ENCODE results near the gene INSYN2B. TPM values are rescaled to one million over a fixed set of nuclear protein-coding genes. Genes with fewer than 3 reads are reported as not detected.

The INSYN2B gene
- total RNA-seq, 2 experiments from 2014 or later, result not detected

DNA sequence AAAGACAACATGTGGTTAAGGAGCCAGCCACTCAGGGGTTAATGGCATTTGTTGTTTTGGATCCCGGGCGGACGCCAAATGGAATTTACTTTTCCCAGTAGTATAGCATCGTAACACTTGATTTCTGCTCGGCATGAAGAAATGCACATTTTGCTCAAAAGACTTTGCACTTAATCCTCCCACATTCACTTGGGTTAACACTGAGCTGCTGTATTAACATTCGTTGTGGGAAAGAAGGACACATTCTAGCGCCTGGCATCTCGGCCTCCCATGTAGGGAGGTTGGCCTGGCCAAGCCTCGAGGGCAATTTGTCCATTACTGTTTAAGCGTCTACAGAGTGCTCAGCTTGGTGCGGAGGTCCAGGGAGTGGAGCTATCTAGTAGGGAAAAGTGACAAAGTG is 32.3 kb upstream of the INSYN2B start:
- ChIA-PET POLR2A (no interaction called here), CTCF (no interaction called here)
- no peak for ATAC-seq
- no peak overlapping the region for H3K4me3 Mint-ChIP-seq
- H3K9me3 Mint-ChIP-seq, result no peaks in the 10 kb centered on the region
- no peak overlapping the region for H3K27ac Mint-ChIP-seq
- no peaks in the 10 kb centered on the region for H3K4me1 Mint-ChIP-seq (ENCODE audit: low read depth)
- H3K36me3 Mint-ChIP-seq (ENCODE audit: low read depth), result peaks cover 30% of the 10 kb centered on the region
- no peaks in the 10 kb centered on the region for H3K27me3 Mint-ChIP-seq
- intact Hi-C loops (cut with micrococcal nuclease), result no loop called here
- no peak for TF ChIP-seq CTCF (IDR thresholded peaks at IDR 0.05)
- no peak for DNase-seq

GRCh38 chr5:170011751-170012150 is 31.5 kb upstream of the INSYN2B start:
- CTCF ChIA-PET, result no interaction called here
- Mint-ChIP-seq H3K36me3 (ENCODE audit: low read depth) (peaks cover 31% of the 10 kb centered on the region), H3K4me1 (ENCODE audit: low read depth) (no peaks in the 10 kb centered on the region), H3K4me3 (no peak overlapping the region), H3K27me3 (no peaks in the 10 kb centered on the region), H3K9me3 (no peaks in the 10 kb centered on the region), H3K27ac (no peak overlapping the region)
- no peak for ATAC-seq
- DNase-seq, result no peak
- no peak for TF ChIP-seq CTCF (IDR thresholded peaks at IDR 0.05)
- intact Hi-C loops (cut with micrococcal nuclease), result no loop called here
- POLR2A ChIA-PET, result no interaction called here

DNA sequence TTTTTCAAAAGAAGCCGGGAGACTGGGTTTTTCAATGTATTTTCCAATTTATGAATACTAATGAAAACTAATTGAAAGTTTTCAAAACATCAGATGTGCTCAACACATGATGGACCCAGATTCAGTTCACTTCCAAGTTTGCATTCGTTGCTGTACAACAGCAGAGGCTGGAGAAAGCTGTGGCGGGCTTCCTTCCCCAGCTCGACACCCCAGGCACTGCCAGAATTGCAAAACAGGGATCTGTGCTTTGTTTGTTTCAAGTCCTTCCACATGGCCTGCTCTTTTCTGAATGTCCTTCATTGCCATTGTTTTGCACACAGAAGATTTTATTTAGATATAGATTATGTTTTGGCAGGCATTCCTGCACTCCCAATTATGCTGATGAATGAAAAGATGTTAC is 30.3 kb upstream of the INSYN2B start:
- DNase-seq, result no peak
- POLR2A ChIA-PET, result no interaction called here
- CTCF ChIA-PET, result no interaction called here
- Mint-ChIP-seq H3K27ac (no peak overlapping the region), H3K4me3 (no peak overlapping the region), H3K36me3 (ENCODE audit: low read depth) (peaks cover 31% of the 10 kb centered on the region), H3K9me3 (no peaks in the 10 kb centered on the region), H3K4me1 (ENCODE audit: low read depth) (no peaks in the 10 kb centered on the region), H3K27me3 (no peaks in the 10 kb centered on the region)
- no peak for ATAC-seq
- no peak for TF ChIP-seq CTCF (IDR thresholded peaks at IDR 0.05)
- intact Hi-C loops (cut with micrococcal nuclease), result no loop called here

- TF ChIP-seq CTCF (IDR thresholded peaks at IDR 0.05), result no peak
- ChIA-PET CTCF (no interaction called here), POLR2A (no interaction called here)
- Mint-ChIP-seq H3K36me3 (ENCODE audit: low read depth) (peaks cover 41% of the 10 kb centered on the region), H3K4me3 (no peak overlapping the region), H3K27me3 (no peaks in the 10 kb centered on the region), H3K27ac (no peak overlapping the region), H3K9me3 (no peaks in the 10 kb centered on the region), H3K4me1 (ENCODE audit: low read depth) (no peaks in the 10 kb centered on the region)
- intact Hi-C loops (cut with micrococcal nuclease), result no loop called here
- ATAC-seq (no peak), DNase-seq (no peak)
Observed at GRCh38 chr5:170008376-170008775, 28.1 kb upstream of the INSYN2B start.

- Mint-ChIP-seq H3K4me3 (no peak overlapping the region), H3K27me3 (no peaks in the 10 kb centered on the region), H3K9me3 (no peaks in the 10 kb centered on the region), H3K27ac (no peak overlapping the region), H3K4me1 (ENCODE audit: low read depth) (no peaks in the 10 kb centered on the region), H3K36me3 (ENCODE audit: low read depth) (peaks cover 49% of the 10 kb centered on the region)
- ChIA-PET CTCF (interaction anchor here (0.8 kb wide), 1 partner anchor 11 kb away, joined by 3 read pairs; no protein-coding TSS in a partner anchor), POLR2A (interaction anchor here (0.9 kb wide), 2 partner anchors 35 to 333 kb away, joined by 3 to 4 read pairs; no protein-coding TSS in a partner anchor)
- no peak for DNase-seq
- intact Hi-C loops (cut with micrococcal nuclease), result no loop called here
- no peak for ATAC-seq
- no peak for TF ChIP-seq CTCF (IDR thresholded peaks at IDR 0.05)
Observed at GRCh38 chr5:170006021-170006420, 25.7 kb upstream of the INSYN2B start.
